Fibroblast of upper back skin (primary cell): ENCODE results near the gene SPDYE17.
"Not testable (repeated sequence)": the region's sequence is repeated elsewhere in the genome, so short reads cannot be mapped to it uniquely, and the experiment has no call there.

ENCODE experiments used
- DNase-seq: peaks from one replicate; pipeline ENCODE4 v3.0.0-alpha.2; 2013

SPDYE17 gene

DNA sequence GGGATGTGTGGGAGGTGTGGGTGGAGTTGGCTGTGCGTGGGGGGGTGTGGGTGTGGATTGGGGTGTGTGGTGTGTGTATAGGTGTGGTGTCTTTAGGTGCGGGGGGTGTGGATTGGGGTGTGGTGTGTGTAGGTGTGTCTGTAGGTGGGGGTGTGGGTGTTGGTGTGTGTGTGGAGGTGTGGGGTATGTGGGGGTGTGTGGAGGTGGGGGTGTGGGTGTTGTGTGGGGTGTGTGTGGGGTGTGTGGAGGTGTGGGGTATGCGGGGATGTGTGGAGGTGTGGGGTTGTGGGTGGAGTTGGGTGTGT, 33.9 kb downstream of the SPDYE17 start:
- DNase-seq, result no peak

DNA sequence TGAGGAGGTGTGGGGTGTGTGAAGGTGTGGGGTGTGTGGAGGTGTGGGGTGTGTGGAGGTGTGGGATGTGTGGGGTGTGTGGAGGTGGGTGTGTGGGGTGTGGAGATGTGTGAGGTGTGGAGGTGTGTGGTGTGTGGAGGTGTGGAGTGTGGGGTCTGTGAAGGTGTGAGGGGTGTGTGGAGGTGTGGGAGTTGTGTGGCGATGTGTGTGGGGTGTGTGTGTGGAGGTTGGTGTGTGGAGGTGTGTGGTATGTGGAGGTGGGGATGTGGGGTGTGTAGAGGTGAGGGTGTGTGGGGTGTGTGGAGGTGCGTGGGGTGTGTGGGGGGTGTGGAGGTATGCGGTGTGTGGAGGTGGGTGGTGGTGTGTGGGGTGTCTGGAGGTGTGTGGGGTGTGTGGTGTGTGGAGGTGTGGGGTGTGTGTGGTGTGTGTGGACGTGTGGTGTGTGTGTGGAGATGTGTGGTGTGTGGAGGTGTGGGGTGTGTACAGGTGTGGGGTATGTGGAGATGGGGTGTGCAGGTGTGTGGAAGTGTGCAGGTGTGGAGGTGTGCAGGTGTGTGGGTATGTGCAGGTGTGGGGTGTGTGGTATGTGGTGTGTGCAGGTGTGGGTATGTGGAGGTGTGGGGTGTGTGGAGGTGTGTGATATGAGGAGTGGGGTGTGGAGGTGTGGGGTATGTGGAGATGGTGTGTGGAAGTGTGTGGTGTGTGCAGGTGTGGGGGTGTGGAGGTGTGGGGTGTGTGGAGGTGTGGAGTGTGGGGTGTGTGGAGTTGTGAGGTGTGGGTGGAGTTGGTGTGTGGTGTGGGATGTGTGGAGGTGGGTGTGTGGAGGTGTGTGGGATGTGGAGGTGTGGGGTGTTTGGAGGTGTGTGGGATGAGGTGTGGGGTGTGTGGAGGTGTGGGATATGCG, 34.5 kb downstream of the SPDYE17 start:
- no peak for DNase-seq

DNA sequence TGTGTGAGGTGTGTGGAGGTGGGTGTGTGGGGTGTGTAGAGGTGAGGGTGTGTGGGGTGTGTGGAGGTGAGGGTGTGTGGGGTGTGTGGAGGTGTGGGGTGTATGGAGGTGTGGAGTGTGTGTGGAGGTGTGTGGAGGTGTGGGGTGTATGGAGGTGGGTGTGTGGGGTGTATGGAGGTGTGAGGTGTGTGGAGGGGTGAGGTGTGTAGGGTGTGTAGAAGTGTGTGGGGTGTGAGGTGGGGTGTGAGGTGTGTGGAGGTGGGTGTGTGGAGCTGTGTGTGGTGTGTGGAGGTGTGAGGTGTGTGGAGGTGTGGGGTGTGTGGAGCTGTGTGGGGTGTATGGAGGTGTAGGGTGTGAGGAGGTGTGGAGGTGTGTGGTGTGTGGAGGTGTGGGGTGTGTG, 35.2 kb downstream of the SPDYE17 start:
- not testable (repeated sequence) for DNase-seq

DNA sequence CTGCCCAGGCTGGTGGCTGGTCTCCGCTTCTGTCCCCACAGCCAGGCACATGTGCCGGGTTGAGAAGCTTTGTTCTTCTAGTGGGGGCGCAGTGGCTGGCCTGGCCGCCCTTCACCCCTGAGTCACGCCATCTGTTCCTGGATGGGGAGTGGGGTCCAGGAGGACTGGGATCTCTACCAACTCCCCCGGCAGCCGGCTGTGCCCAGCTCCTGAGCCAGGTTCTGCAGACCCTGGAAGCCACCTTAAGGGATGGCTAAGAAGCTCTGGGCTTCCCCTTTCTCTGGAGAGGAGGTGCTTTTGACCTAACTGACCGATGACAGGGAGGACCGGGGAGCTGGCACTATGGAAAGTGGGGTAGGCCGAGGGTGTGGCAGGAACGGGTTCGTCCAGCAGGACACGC, 37.9 kb downstream of the SPDYE17 start:
- not testable (repeated sequence) for DNase-seq

DNA sequence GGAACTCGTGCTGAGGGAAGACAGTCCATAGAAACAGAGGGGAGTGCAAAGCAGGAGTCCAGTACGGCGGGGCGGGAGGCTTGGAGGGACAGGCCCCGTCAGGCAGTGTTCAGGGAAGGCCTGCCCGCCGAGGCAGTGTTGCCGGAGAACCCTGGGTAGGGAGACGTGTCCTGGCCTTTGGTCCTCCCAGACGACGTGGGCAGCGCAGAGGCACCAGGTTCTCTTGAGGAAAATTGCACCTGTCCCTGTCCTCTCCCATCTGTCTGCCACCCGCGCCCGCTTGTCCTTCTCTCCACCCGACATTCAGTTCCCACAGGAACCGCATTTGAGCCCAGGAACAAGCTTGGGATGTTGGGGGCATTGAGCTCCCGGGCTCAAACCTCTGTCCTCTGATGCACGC, 38.3 kb downstream of the SPDYE17 start:
- not testable (repeated sequence) for DNase-seq

DNA sequence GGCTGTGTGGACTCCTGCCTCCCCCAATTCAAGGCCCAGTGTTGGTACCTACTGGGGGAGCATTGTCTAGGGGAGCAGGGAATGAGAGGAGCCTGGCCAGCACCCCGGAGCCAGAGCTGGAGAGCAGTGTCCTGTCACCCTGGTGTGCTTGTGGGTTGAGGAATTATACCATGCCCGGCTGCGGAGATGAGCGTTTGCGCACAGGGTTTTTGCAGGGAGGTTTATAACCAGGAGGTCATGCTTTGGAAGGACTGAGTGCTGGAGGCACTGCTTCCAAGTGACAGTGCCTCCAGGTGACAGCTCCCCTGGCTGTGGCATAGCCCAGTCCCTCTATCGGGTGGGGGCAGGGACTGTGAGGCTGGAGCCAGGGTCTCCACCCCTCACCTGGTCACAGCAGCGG, 39.3 kb downstream of the SPDYE17 start:
- not testable (repeated sequence) for DNase-seq

DNA sequence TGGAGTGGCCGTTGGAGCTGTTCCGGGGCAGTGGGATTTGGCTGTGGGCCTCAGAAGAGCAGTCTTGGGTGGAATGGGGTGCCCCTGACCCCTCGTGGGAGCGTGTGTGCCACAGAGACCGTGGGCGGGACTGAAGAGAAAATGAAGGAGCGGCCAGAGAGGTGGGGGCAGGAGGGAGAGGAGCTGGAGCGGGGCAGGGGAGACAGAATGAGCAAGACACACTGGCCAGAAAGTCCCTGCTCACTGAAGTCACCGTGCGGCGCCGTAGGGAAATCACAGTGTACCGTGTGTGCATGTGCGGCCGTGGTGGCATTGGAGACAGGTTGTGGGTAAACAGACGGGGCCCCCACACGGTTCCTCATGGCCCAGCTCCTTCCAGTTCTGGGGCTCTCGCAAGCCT, 40.0 kb downstream of the SPDYE17 start:
- DNase-seq, result not testable (repeated sequence)

DNA sequence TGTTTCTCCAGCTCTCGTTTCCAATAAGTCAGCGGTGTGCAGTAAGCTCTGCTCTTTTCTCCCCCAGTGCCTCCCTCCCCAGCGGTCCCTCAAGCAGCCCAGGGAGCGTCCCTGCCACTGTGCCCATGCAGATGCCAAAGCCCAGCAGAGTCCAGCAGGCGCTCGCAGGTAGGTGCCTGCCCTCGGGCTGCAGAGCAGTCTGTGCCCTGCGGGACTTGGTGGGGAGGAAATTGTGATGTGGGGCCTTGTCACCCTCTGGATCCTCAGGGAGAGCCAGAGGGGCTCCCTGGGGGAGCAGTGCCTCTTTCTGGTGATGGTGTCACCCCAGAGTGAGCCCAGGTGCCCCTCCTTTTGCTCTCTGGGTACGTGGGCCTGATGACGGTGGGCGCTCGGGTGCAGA, 42.0 kb downstream of the SPDYE17 start:
- not testable (repeated sequence) for DNase-seq

DNA sequence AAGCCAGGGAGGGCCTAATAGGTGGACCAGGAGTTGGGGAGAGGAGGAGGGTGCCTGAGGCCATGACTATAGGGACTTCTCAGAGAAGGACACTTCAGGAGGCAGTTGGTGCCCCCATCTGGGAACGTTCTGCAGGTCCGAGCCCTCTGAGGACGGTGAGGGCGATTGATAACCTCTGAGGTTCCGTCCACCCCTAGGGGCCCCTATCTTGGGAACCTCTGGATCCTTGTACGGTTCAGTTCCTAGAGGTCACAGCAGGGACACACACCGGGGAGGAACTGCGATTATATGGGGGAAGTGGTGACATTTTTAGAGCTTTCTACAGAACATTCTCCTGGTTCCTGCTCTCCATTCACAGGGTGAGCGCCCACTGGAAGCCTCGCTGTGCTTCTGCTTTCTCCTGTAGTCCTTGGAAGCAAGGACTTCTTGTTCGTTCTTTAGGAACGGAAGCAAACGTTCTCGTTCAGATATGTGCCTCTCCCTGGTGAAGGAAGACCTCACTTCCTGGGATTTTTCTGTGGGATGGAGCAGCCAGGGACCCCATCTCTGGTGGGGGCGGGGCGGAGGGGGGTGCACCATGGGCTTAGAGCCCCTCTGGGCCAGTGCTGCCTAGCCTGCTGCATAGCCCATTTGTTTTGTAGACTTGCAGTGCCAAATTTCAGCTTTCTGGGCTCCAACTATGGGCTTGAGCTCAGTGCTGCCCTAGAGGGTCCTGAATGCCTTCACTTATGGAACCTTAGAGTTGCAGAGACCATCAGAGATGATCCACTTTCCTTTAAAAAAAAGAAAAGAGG, 46.0 kb downstream of the SPDYE17 start:
- not testable (repeated sequence) for DNase-seq

DNA sequence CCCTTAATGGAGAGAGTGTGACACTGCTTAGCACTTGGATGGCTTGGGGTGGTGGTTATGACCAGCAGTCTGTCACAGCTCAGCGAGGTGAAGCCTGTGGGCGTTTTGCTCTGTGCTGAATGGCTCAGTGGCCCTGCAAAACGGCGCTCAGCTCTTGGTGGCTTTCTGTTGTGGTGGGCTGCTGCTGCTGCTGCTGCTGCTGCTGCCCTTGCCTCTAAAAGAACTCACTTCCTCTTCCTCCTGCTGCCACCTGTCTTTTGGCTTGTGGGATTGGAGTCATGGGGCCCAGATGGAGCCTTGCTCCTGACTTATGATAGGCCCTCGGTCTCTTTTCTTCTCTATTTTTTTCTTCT, 47.4 kb downstream of the SPDYE17 start:
- DNase-seq, result not testable (repeated sequence)

DNA sequence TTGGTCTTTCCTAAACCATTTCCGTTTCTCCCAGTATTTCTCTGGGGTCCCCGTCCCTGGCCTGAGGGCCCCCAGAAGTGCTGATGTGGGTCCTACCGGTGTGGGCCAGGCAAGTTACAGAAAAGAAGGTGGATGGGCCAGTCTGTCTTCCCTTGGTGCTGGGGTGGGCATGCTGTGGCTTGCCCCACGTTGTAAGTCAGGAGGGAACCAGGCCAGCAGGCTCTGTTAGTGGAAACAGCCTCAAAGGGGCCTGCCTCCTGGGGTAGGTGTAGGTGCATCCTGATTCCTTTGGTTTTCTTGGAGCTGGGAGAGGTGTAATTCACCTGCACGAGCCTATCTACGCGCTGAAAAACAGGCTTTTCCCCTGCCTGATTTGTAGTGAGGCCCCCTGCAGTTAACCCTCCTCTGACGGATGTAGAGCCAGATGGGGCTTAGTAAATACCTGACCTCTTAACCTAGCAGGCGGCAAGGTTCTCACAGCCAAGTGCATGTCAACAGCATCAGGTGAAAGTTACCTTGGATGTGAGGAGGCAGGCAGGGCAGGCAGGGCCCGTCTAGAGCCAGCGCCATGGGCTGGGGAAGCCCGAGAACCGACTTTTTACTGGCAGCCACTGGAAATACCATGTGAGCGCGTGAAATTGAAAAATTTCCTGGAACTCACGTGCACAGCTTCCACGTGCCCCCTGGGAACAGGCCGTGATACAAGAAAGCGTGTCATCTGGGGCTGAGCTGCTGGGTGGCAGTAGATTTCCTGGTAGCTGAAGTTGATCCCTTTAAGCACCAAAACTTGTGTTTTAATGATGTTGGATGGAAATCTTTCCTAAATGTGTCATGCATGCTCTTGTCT, 48.0 kb downstream of the SPDYE17 start:
- not testable (repeated sequence) for DNase-seq

DNA sequence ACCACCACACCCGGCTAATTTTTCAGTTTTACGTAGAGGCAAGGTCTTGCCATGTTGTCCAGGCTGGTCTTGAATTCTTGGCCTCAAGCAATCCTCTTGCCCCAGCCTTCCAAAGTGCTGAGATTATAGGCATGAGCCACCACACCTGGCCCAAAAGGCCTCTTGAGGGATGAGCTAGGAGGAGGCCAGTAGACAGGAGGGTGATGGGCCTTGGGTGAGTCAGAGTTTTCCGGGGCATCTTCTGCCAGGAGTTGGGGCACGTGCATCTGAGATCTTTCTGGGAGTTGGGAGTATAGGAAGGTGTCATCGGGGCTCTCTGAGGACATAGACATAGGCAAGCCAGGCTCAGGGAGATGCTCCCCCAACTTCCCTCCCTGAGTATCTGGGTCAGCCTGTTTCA, 48.8 kb downstream of the SPDYE17 start:
- not testable (repeated sequence) for DNase-seq

DNA sequence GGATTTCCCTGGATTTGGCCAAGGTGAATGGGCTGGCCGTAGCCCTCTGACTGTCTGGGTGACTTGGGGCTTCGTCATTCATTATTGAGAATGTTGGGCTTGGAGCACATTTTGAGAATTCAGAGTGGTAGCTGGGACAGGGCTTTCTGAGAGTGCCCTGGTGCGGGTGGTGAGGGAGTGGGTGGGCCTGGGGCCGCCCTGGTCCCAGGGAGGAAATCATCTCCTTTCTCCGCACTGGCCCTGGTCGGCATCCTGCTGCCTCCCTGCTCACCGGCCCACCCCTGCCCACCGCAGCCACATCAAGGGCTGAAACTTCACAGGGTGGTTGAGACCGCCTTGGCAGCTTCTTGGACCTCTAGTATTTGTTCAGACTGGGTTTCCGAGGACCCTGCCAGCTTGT, 49.7 kb downstream of the SPDYE17 start:
- not testable (repeated sequence) for DNase-seq

DNA sequence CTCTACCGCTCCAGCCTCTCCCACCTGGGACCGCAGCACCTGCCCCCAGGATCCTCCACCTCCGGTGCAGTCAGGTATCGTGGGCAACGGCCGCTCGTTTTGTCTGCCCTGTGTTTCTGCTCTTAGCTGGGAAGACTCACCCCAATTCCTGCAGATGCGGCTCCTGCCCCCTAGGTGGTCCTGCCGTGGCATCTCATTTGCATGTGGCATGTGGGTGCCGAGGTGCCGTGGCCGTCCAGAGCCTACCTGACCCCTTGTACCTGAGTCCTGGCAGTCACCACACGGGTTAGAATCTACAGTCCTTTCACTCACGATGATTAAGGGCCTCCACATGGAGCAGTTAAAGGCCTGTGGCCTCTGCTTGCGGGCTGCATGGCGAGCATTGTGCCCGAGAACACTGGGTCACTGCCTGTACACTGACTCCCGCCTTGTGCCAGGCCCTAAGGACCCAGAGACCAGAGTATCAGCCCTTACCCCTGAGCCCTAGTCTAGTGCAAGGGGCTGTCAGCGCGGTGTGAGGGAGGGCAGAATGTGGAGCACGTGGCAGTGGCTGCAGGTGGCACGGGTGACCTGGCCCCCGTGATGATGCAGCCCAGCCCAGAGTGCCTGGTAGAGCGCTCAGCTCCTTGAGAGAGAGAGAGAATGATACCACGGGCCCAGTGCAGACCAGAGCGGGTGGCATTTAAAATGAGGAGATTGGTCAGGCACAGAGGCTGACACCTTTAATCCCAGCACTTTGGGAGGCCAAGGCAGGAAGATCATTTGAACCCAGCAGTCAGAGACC, 50.8 kb downstream of the SPDYE17 start:
- not testable (repeated sequence) for DNase-seq

DNA sequence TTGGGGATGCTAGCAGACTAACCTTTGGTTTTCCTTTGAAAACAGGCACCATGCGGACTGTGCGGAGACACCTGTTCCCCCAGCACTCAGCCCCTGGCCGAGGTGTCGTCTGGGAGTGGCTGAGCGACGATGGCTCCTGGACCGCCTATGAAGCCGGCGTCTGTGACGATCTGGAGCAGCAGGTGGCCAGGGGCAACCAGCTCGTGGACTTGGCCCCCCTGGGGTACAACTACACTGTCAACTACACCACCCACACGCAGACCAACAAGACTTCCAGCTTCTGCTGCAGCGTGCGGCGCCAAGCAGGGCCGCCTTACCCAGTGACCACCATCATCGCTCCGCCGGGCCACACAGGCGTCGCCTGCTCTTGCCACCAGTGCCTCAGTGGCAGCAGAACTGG, 51.6 kb downstream of the SPDYE17 start:
- DNase-seq, result not testable (repeated sequence)

DNA sequence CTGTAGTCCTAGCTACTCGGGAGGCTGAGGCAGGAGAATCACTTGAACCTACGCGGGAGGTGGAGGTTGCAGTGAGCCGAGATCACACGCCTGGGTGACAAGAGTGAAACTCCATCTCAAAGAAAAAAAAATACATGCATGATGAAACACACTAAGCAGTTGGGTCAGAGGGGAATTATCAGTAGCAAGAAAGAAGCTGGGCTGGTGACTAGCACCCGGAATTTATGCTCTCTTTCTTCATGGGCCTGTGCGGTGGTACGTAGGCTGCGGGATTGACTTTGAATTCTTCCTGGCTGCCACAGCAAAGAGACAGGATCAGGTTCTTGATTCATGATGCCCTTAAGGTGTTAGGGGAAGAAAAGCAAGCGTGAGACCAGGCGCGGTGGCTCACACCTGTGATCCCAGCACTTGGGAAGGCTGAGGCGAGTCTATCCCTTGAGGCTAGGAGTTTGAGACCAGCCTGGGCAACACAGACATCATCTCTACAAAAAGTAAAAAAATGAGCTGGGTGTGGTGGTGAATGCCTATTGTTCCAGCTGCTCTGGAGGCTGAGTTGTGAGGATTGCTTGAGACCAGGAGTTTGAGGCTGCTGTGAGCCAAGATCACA, 54.3 kb downstream of the SPDYE17 start:
- DNase-seq, result not testable (repeated sequence)

DNA sequence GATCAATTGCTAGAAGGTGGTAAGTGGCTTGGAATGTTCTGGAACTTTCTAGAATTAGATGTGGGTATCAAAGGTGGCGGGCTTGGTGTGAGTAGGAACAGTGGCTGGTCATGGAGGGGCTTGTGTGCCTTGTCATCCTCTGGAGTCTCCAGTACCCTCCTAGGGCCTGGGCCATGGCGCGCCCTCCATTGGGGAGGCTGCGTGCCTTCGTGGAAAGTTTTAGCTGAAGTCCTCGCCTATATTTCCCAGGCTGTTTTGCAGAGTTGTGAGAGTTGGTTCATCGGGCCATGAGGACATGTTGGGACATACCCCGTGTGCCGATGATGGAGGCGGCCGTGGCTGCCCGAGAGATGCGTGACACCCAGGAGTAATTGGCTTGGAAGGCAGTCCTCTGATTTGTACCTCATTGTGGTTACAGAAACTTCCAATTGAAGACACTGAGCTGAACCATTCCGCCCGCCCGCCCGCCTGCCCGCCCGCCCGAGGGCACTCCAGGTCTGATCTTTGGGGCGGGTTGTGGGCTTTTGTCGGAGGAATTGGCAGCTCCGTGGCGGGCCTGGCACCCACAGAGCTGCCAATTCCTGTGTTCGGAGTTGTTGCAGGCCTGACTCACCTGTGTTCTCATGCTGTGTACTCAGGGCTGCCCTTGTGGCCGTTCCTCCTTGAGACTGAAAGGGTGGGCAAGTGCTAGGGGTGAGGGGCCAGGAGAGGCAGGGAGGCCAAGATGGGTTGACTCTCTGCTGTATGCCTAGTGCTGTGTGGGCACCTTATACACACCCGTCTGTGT, 57.2 kb downstream of the SPDYE17 start:
- DNase-seq, result not testable (repeated sequence)

DNA sequence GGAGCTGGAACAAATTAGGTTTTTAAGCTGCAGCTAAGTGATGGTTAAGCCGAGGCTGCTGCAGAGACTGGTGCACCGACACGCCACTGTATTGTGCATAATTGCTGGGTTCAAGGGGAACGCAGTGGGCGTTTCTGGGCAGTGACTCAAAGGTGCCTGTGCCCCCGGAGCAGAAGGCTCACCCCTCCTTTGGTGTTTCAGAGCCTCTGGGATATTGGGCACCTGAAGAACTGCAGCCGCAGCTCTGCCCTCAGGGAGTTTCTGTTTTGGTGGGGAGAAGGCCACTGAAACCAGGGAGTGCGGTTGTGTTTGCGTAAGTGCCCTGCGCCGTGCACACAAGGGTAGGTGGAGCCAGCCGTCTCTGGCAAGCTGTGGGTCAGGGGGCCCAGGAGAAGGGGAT, 57.8 kb downstream of the SPDYE17 start:
- not testable (repeated sequence) for DNase-seq

DNA sequence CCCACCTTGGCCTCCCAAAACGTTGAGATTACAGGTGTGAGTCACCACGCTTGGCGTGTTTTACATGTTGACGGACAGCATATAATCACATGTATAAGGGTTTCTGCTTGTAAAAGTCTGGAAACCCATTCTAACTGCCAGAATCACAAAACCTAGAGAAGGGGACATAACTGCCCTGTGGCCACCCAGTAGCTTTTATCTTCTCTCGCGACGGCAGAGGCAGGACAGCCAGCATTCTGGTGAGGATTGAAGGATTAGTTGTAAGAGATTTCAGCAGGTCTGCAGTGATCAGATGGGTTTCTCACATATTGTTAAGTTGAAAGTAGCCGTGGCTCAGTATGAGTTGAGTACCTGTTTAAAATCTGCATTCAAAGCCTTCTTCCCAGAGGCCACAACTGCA, 59.8 kb downstream of the SPDYE17 start:
- not testable (repeated sequence) for DNase-seq
